Large intestine (tissue), 3 donors: ENCODE data around the gene MXD1. TPM values are rescaled to one million over a fixed set of nuclear protein-coding genes. Genes with fewer than 3 reads are reported as not detected.

Experiments used
- DNase-seq, 2 donors: peaks; one replicate each; pipeline versions ENCODE4 v3.0.0 to v3.0.0-alpha.2; 2013
- H3K27ac ChIP-seq: one replicate; pipeline ENCODE4 v1.5.1; 2013; ENCODE audit warnings: low read length
- H3K27me3 ChIP-seq: 2 replicates; pipeline ENCODE4 v1.6.1; 2013; ENCODE audit warnings: low read length; ENCODE audit not compliant: control insufficient read depth, insufficient read depth
- H3K36me3 ChIP-seq: 2 replicates; pipeline ENCODE4 v1.6.1; 2013; ENCODE audit warnings: low read length; ENCODE audit not compliant: control insufficient read depth, insufficient read depth
- H3K4me1 ChIP-seq: one replicate; pipeline ENCODE4 v1.6.1; 2013; ENCODE audit warnings: low read length; ENCODE audit not compliant: control insufficient read depth, insufficient read depth
- H3K4me3 ChIP-seq: one replicate; pipeline ENCODE4 v1.5.1; 2013; ENCODE audit warnings: low read length
- H3K9me3 ChIP-seq: one replicate; pipeline ENCODE4 v1.6.1; 2013; ENCODE audit warnings: mild to moderate bottlenecking, low read depth, low read length, moderate library complexity; ENCODE audit not compliant: control insufficient read depth
- WGBS: methylation state at CpG from one replicate; pipeline ENCODE4 v1.1.5; 2013; ENCODE audit warnings: low lambda C conversion rate; ENCODE audit not compliant: insufficient coverage; 5-methylcytosine and 5-hydroxymethylcytosine counted together
- polyA plus RNA-seq: library from polyadenylated mRNA; unstranded; fragments of 120-200 nt; gene quantifications from one replicate; pipeline ENCODE4 v1.2.1, GENCODE V29; 2013

MXD1 gene
- polyA plus RNA-seq, 1 donor: 40.4 TPM

DNA sequence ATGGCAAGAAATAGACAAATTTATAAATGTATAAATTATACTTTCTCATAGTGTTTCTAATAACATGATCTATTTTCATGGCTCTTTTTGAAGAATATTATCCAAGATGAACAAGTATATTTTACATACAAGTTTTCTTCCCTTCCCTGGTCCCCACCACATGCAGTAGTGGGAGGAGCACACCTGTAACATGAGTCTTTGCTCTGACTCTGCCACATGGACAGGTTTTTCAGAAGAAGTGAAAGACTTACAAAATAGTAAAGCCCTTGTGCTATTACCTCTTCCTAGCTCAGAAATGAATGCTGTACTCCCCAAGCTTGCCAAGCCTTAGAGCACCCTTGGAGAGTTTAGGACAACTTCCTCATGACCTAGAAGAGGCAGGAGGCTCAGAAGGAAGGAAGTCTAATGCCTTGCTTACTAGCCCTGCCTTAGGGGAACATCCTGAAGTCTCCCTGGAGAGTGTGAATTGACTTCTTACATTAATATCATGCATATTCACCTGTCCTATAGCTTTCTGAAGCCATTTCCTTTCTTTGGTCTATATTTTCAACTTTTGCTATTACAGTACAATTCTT lies 18.4 kb downstream of the MXD1 start:
- Histone ChIP-seq H3K4me3 (no peak overlapping the region), H3K27me3 (no peaks in the 10 kb centered on the region), H3K27ac (peak overlapping the region; percentile 83), H3K9me3 (no peaks in the 10 kb centered on the region), H3K36me3 (peaks cover 51% of the 10 kb centered on the region), H3K4me1 (peaks cover 28% of the 10 kb centered on the region)
- DNase-seq: no peak

DNA sequence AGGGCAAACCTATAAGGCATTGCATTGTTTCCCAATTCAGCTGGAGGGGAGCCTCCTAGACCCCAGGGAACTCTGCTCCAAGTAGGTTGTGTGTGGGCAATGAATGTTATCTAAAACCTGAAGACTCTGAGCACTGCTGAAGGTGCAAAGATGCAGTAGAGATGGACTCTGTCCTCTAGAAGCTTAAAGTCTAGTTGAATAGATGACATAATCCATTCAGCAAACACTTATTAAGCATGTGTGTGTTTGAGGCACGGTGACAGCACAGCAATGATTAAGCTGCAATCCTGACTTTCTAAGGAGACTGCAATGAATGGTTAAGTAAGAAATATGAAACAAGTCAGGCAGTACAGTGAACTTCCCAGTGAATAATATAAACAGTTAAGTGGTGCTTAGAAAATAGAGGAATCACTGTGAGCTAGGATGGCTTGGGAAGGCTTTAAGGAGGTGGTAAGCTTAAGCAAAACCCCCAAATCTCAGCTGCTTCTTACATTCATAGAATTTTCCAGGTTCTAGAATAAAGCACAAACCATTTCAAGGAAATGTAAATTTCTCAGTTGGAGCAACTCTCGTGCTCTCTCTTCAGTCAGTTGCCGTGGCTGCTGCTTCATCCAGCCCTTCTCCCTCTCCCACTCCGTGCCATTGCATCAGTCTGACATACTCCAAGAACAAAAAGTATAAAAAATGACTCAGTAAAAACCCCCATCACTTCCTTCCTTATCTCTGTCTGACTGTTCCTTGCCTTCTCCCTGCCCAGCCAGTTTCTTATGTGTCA lies 19.1 kb downstream of the MXD1 start:
- WGBS: 40% methylated on average over 3 of the region's 4 CpGs
- DNase-seq: peak; percentile 84 to 93
- Histone ChIP-seq H3K27ac (peak overlapping the region; percentile 83), H3K27me3 (no peaks in the 10 kb centered on the region), H3K4me3 (no peak overlapping the region), H3K36me3 (peaks cover 52% of the 10 kb centered on the region), H3K4me1 (peaks cover 28% of the 10 kb centered on the region), H3K9me3 (no peaks in the 10 kb centered on the region)

DNA sequence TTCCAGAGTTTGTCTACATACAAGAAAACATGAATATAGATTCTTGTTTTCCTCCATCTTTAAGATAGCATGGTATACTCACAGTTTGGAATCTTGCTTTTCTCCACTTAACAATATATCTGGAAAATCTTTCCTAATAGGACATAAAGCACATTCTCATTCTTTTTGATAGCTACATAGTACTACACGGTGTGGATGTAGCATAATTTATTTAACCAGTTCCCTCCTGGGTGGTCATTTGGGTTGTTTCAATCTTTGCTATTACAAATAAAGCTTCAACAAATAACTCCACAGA lies 19.7 kb downstream of the MXD1 start:
- H3K9me3 ChIP-seq: no peaks in the 10 kb centered on the region
- H3K27ac ChIP-seq: peak overlapping the region; percentile 83

DNA sequence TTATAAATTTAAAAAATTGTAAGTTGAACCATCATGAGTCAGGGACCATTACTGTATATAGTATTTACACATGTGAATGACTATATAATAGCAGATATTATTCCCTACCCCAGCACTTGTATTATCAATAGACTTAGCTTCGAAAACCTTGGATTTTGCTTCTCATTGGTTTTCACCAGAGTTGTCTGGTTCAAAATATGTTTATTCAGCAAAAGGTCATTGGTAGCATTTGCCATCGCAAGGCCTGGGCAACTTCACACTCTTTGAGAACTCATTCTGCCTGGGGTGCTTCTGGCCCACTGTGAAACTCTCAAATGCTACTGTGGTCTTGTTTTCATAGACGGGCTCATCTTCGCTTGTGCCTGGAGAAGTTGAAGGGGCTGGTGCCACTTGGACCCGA lies 20.1 kb downstream of the MXD1 start:
- H3K4me3 ChIP-seq: no peak overlapping the region
- no peak for DNase-seq
- H3K27ac ChIP-seq: peak overlapping the region; percentile 83
- no CpG with 5 or more reads among the region's 5 CpGs for WGBS
- no peaks in the 10 kb centered on the region for H3K27me3 ChIP-seq
- H3K4me1 ChIP-seq: peaks cover 31% of the 10 kb centered on the region
- H3K36me3 ChIP-seq: peaks cover 53% of the 10 kb centered on the region
- H3K9me3 ChIP-seq: no peaks in the 10 kb centered on the region

More for the DNA sequence above, 19.7 kb downstream of the MXD1 start:
- WGBS: 67% methylated on average over 1 of the region's 1 CpG
- Histone ChIP-seq H3K36me3 (peaks cover 50% of the 10 kb centered on the region), H3K27me3 (no peaks in the 10 kb centered on the region), H3K4me1 (peaks cover 28% of the 10 kb centered on the region), H3K4me3 (no peak overlapping the region)
- DNase-seq: no peak

DNA sequence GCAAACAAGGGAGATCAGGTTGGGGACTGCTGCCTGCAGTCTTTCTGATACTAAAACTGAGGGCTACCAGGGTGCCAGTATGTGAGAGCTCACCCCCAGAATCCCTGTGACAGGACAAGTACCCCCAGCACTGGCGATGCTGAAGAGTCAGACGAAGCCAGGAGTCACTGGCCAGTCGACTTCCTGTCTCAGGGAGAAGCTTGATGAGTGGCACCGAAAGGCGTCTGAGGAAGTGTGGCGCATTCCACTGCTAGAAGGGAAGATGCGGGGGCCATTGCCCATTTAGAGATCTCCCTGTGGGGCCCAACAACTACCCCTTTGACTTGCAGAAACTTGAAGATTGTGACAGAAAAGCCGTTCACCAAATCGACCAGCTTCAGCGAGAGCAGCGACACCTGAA lies 22.0 kb downstream of the MXD1 start:
- Histone ChIP-seq H3K36me3 (peaks cover 65% of the 10 kb centered on the region), H3K4me3 (no peak overlapping the region), H3K27me3 (no peaks in the 10 kb centered on the region), H3K27ac (no peak overlapping the region), H3K9me3 (no peaks in the 10 kb centered on the region), H3K4me1 (peaks cover 34% of the 10 kb centered on the region)
- DNase-seq: no peak
- no CpG with 5 or more reads among the region's 11 CpGs for WGBS

- WGBS: 100% methylated on average over 3 of the region's 14 CpGs
- H3K27ac ChIP-seq: no peak overlapping the region
- no peak for DNase-seq
- peaks cover 30% of the 10 kb centered on the region for H3K4me1 ChIP-seq
- no peaks in the 10 kb centered on the region for H3K9me3 ChIP-seq
- H3K27me3 ChIP-seq: no peaks in the 10 kb centered on the region
- H3K36me3 ChIP-seq: peaks cover 70% of the 10 kb centered on the region
- H3K4me3 ChIP-seq: no peak overlapping the region
Observed at GRCh38 chr2:69937968-69938367, 23.1 kb downstream of the MXD1 start.

- Histone ChIP-seq H3K27ac (peak overlapping the region; percentile 28), H3K4me3 (no peak overlapping the region), H3K27me3 (no peaks in the 10 kb centered on the region), H3K36me3 (peaks cover 78% of the 10 kb centered on the region), H3K4me1 (peaks cover 18% of the 10 kb centered on the region), H3K9me3 (no peaks in the 10 kb centered on the region)
- DNase-seq: peak; percentile 40 to 74
- WGBS: no CpG with 5 or more reads among the region's 14 CpGs
Observed at GRCh38 chr2:69939722-69940121, 24.8 kb downstream of the MXD1 start.

DNA sequence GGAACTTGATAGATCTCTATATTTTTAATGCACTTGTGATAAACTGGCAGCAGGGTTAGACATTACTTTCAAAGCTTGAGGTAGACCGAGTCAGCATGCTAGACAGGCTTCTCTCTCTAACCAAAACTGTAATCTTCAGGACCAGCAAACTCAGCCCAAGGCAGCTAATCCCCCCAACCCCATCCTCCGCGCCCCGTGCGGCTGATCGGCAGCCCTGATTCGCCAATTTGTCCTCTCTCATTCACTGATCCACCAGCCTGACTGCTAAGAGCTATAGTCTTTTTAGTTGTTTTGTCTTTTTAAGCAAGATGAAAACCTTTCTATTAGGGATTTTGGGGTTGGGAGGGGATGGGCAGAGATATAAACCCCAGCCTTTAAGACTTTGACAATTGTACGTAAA lies 25.8 kb downstream of the MXD1 start:
- 100% methylated on average over 1 of the region's 8 CpGs for WGBS
- peaks cover 71% of the 10 kb centered on the region for H3K36me3 ChIP-seq
- no peak overlapping the region for H3K4me3 ChIP-seq
- no peak overlapping the region for H3K27ac ChIP-seq
- no peak for DNase-seq
- peaks cover 12% of the 10 kb centered on the region for H3K4me1 ChIP-seq
- H3K9me3 ChIP-seq: no peaks in the 10 kb centered on the region
- H3K27me3 ChIP-seq: no peaks in the 10 kb centered on the region

DNA sequence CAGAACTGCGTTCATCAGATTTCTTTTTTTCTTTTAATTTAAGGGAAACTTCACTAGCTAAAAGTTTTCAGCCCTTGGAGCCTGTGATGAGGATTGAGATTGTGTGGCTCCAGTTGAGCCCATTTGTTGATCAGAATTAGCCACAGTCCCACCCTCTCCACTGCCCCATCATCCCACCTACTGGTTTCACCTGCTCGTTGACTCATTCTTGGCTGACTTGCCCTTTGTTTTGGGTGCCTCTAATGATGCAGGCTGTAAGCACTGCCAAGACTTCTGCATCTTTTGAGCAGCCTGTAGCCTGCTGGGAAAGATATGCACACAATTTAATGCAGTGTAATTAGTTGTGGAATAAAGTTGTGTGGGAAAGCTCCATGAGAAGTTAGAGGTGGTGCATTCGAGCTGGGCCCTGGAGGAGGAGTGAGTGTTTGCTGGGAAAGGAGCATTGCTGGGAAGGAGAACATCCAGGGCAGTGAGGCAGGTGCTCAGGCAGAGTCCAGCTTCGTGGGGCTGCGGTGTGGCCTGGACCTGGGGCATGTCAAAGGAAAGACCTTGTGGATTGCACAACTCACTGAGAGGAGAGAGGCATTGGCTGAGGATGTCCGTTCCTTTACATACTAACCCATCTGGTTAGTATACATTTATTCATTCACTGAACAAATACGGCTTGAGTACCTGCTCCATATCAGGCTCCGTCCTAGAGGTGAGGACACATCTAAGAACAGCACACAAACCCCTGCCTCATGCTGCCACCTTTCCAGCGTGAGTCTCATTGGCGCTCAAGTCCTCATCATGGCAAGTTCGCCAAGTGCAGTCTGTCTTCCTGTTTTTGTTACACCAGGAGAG lies 28.3 kb downstream of the MXD1 start:
- H3K27me3 ChIP-seq: peaks cover under 1% of the 10 kb centered on the region
- H3K27ac ChIP-seq: no peak overlapping the region
- DNase-seq: no peak
- peaks cover 10% of the 10 kb centered on the region for H3K4me1 ChIP-seq
- H3K36me3 ChIP-seq: peaks cover 45% of the 10 kb centered on the region
- H3K9me3 ChIP-seq: no peaks in the 10 kb centered on the region
- 100% methylated on average over 3 of the region's 11 CpGs for WGBS
- H3K4me3 ChIP-seq: no peak overlapping the region

DNA sequence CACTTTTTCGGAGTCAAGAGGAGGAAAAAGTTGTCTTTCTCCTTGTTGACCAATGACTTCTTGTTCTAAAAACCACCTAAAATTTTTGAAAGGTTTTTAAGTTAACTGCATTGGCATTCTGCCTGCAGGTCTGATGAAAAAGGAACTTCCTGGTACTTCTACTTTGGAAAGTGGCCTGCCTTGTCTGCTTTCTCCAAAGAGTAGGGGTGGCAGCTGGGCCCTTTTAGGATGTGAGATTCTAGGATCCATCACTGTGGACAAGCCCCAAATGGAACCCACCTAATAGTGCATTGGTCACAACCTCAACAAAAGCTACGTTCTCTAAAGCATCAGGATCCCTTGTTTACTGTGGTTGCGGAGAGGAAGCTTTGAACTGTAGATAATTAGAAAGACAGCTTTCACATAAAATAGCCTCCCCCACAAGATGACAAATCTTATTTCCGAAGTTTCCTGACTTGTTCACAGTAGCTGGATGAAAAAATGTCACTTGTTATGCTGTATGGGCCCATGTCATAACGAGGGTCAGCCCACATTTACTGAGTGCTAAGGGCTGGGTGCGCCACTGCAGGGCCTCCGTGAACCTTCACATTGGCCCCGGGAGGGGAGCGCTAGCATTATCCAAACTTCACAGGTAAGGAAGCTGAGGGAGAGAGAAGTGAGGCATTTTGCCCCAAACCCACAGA lies 29.1 kb downstream of the MXD1 start:
- WGBS: no CpG with 5 or more reads among the region's 9 CpGs
- DNase-seq: no peak
- H3K9me3 ChIP-seq: no peaks in the 10 kb centered on the region
- peaks cover 8% of the 10 kb centered on the region for H3K27me3 ChIP-seq
- H3K27ac ChIP-seq: no peak overlapping the region
- no peak overlapping the region for H3K4me3 ChIP-seq
- H3K4me1 ChIP-seq: peaks cover 16% of the 10 kb centered on the region
- H3K36me3 ChIP-seq: peaks cover 38% of the 10 kb centered on the region
